GM10266 (cell line): Measurements from ENCODE around the gene LDB1.
A peak's percentile ranks its signal among the peaks of the same experiment; 100 is the strongest.

ENCODE experiments used
- DNase-seq: peaks from one replicate; pipeline ENCODE4 v3.0.0; 2012; ENCODE audit errors: extremely low spot score
- CTCF ChIP-seq: IDR thresholded peaks from 2 replicates; pipeline ENCODE4 v1.5.1; 2012; ENCODE audit warnings: mild to moderate bottlenecking, low read depth; ENCODE audit not compliant: control insufficient read depth, insufficient read depth; ENCODE audit errors: missing control alignments

LDB1 gene

DNA sequence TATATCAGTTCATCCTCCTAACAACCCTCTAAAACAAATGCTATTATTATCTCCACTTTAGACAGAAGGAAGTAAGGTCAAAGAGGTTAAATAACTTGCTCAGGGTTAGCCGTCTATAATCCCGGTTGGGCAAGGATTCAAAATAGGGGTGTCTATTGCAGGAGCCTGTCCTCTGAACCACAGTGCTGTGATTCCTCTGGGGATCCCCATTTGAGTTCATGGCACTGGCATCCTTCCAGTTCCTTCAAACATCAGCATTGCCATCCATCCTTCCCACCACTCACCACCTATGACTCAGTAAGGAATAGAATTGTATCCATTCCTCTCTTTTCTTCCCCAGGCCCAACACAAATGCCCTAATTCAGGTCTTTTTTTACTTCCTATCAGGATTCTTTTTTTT, 29.4 kb downstream of the LDB1 start:
- DNase-seq: no peak
- no peak for TF ChIP-seq CTCF

GRCh38 chr10:102086196-102086595, 34.0 kb downstream of the LDB1 start:
- no peak for DNase-seq
- TF ChIP-seq CTCF: no peak

DNA sequence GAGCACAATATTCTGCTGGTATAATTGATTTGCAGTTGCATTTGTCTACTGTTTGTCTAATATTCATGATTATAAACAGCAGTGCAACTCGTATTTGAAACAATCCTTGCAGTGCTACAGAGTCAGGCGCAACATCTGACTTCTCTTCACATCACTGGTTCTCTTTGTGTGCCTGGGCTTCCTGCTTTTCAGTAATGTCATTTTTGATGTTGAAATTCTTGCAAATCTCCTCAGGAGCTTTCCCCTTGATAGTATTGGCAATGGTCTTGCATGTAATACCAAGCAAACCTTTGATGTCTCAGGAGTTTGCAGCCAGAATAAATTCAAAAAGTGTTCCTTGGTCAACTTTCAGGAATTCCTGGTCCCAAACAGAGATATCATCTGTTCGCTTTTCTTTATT, 34.8 kb downstream of the LDB1 start:
- no peak for TF ChIP-seq CTCF
- no peak for DNase-seq

DNA sequence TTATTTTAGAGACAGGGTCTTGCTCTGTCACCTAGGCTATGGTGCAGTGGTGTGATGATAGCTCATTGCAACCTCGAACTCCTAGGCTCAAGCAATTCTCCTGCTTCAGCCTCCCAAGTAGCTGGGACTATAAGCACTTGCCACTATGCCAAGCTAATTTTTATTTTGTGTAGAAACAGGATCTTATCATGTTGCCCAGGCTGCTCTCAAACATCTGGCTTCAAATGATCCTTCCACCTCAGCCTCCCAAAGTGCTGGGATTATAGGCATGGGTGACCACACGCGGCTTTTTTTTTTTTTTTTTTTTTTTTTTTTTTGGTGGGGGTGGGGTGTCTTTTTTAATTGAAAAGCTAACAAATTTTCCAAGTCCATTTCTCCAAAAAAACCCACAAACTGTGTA, 36.6 kb downstream of the LDB1 start:
- no peak for TF ChIP-seq CTCF

DNA sequence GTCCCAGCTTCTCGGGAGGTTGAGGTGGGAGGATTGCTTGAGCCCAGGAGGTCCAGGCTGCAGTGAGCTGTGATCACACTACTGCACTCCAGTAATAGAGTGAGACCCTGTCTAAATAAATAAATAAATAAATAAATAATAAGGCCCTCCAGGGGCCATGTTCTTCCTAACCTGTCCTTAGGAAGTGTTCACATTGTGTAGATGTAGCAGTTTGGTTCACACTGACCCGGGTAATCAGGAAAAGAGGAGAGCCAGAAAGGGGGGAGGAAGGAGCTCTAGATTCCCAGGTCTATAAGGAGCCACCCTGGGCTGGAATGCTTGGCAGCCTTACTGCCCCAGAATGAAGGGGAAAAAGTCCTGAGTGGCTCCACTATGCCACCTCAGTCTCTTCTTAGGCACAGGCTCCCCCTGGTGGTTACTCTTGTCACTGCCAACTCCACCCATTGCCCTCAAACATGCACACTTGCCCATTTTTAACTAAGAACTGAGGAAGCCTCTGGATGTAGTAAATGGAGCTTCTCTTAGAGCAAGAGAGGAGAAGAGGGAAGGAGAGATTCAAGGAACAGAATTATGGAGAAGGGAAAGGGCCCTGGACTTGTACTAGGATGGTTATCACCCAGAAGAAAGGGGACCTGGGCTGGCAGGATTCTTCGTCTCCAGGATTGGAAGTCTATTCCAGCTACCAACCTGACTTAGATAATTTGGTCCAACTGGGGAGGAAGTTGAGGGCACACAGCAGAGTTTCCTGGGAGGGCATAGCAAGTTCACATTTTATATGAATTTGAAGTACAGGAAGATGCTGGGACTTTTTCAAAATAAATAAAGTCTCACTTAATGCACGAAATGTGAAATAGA, 47.3 kb downstream of the LDB1 start:
- DNase-seq: peak; percentile 84
- TF ChIP-seq CTCF: peak; percentile 97

More for the DNA sequence above, 36.6 kb downstream of the LDB1 start:
- DNase-seq: no peak

DNA sequence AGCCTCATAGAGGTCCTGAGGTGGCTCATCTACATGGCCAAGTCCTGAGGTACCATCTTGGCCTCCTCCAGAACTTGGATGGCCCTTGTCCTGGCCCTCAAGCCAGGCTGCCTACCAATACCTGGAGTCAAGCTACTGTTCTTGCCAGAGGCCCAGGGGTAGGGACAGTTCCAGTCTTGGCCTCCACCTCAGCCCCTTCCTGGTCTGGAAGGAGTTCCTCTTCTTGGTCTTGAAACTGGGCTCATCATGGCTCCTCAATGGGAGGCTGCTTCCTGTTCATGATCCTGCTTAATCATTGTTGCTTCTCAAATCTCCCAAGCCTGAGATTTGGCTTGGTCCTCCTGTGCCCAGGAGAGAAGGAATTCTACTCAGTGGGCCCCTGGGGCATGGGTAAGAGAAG, 51.1 kb downstream of the LDB1 start:
- TF ChIP-seq CTCF: no peak
- DNase-seq: no peak

DNA sequence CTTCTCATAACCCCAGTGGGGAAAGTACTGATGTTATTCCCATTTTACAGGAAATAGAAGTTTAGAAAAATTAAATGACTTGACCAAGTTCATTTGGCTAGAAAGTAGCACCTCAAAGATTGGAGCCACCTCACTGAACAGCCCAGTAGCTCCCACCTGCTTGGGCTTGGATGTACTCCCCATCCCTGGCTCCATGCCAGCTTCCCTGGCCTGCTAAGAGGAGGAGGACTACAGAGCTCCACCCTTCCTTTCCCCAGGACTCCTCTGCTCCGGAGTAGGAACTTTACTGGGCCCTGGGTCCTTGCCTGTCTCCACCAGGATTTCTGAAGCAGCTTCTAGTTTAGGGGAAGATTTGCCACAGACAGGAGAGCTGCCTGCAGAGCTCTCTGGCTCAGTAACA, 52.0 kb downstream of the LDB1 start:
- DNase-seq: no peak
- no peak for TF ChIP-seq CTCF
